GM12891 (cell line): ENCODE measurements around the gene NINL.

Experiments used
- DNase-seq: peaks from one replicate; pipeline ENCODE4 v3.0.0; 2011; ENCODE audit warnings: low spot score; ENCODE audit not compliant: insufficient read length
- FAIRE-seq: peaks from 2 replicates; lab custom pipeline; 2011; peaks lifted over from hg19 to GRCh38; lab: Jason Lieb, UNC
- PAX5 ChIP-seq: IDR thresholded peaks from 2 replicates; pipeline ENCODE4 v1.6.1; 2011; ENCODE audit warnings: low read length, moderate library complexity, mild to moderate bottlenecking; ENCODE audit not compliant: insufficient read depth, severe bottlenecking
- POLR2A ChIP-seq: IDR thresholded peaks from 2 replicates; pipeline ENCODE4 v1.6.1; 2011; ENCODE audit warnings: low read depth, low read length, control low read depth
- POLR2AphosphoS5 ChIP-seq: IDR thresholded peaks from 2 replicates; pipeline ENCODE4 v1.6.1; 2011; ENCODE audit warnings: low read depth, low read length, control low read depth
- POU2F2 ChIP-seq: IDR thresholded peaks from 2 replicates; pipeline ENCODE4 v1.6.1; 2011; ENCODE audit warnings: low read depth, mild to moderate bottlenecking, control low read depth, low read length, moderate library complexity
- SPI1 ChIP-seq: IDR thresholded peaks from 2 replicates; pipeline ENCODE4 v1.6.1; 2011; ENCODE audit warnings: low read depth, low read length, control low read depth
- TAF1 ChIP-seq: IDR thresholded peaks from 2 replicates; pipeline ENCODE4 v1.6.1; 2011; ENCODE audit warnings: low read depth, low read length, control low read depth

Gene NINL

DNA sequence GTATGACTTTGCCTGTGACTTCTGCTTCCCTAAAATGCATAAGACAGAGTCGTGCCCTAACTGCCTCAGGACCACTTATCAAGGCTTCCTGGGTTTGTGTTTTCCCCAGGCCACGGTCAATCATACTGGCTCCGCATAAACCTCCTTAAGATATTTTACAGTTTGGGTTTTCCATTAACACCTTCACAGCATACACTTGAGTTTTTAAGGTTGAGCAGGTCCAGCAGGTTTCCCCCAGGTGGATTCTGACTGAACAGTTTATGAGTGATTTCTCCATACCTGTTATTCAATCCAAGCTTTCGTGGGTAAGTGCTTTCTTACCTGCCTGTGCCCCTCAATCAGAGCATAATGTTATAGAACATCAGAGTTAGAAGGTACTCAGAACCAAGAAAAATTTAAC is 39.3 kb downstream of the NINL start:
- no peak for DNase-seq
- no peak for FAIRE-seq

DNA sequence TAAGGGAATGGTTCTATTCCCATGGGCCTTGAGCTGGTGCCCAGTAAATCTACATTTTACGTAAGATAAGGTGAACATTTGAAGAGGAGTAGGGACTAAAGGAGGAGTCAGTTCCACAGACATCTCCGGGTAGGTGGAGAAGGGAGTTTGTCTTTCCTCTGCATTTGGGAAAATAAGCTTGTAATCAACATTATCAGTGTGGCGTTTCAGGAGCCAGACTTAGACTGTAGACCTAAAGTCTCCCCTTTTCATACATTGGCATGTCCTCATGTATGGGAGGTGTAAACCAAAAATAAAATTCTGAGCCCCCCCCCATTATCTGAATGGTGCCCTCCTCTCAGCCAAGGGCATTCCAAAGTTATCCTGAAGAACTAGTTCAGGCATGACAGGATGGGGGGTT is 40.2 kb downstream of the NINL start:
- DNase-seq (no peak), FAIRE-seq (no peak)
- TF ChIP-seq POLR2AphosphoS5 (no peak), SPI1 (no peak), POU2F2 (no peak), PAX5 (no peak), POLR2A (no peak), TAF1 (no peak)

More for the DNA sequence above, 39.3 kb downstream of the NINL start:
- TF ChIP-seq TAF1 = no peak
- TF ChIP-seq PAX5 = no peak
- TF ChIP-seq POLR2AphosphoS5 = no peak
- TF ChIP-seq SPI1 = no peak
- no peak for TF ChIP-seq POLR2A
- TF ChIP-seq POU2F2 = no peak

DNA sequence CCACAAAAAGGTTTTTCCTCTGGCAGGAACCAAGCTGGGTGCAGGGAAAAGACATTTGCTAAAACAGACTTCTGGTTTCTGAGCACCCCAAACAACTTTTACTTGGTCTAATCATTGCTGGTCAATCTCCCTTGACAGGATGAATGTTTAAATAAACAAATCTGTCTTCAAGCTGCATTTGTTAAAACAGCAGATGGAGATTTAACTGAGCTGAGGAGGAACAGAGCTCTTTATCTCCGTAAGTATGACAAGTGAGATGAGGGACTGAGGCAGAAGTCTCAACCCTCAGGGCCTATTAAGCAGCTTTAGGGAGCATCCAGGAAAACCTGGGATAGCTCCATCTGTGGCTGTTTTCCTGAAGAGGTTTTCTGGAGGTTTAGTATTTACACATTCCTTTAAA is 40.6 kb downstream of the NINL start:
- DNase-seq (no peak), FAIRE-seq (no peak)
- TF ChIP-seq TAF1 = no peak
- TF ChIP-seq POLR2A = no peak
- TF ChIP-seq POU2F2 = no peak
- TF ChIP-seq PAX5 = no peak
- no peak for TF ChIP-seq POLR2AphosphoS5
- TF ChIP-seq SPI1 = no peak

DNA sequence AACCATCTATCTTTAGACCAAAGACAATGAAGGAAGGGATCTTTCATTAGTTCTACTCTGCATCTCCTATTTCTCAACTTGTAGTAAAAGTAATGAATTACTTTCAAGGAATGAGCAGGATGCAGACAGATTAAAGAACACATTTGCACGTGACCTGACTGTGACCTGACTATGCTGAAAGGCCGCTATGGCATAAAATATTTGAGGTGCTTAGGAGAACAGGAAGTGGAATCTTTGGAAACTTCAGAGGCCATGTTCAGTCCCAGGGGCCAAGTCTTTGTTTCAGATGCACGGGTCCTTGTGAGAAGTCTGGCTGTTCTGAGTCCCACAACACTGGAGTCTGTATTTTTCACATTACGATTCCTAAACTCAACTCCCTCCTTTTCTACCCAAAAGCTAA is 41.0 kb downstream of the NINL start:
- FAIRE-seq (no peak), DNase-seq (no peak)
- TF ChIP-seq POLR2AphosphoS5 (no peak), POU2F2 (no peak), TAF1 (no peak), SPI1 (no peak), POLR2A (no peak), PAX5 (no peak)

DNA sequence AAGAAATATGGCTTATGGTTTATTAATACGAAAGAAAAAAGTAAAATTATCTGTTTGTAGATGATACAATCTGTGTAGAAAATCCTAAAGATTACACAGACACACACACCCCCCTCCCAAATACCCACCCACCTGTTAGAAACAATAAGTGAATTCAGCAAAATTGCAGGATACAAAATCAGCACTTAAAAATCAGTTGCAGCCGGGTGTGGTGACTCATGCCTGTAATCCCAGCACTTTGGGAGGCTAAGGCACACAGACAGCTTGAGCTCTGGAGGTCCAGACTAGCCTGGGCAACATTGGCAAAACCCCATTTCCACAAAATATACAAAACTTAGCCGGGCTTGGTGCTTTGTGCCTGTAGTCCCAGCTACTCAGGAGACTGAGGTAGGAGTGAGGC is 42.3 kb downstream of the NINL start:
- no peak for TF ChIP-seq SPI1
- TF ChIP-seq POLR2AphosphoS5 = no peak
- no peak for TF ChIP-seq PAX5
- TF ChIP-seq TAF1 = no peak
- TF ChIP-seq POU2F2 = no peak
- no peak for TF ChIP-seq POLR2A
- no peak for FAIRE-seq
- DNase-seq = no peak

DNA sequence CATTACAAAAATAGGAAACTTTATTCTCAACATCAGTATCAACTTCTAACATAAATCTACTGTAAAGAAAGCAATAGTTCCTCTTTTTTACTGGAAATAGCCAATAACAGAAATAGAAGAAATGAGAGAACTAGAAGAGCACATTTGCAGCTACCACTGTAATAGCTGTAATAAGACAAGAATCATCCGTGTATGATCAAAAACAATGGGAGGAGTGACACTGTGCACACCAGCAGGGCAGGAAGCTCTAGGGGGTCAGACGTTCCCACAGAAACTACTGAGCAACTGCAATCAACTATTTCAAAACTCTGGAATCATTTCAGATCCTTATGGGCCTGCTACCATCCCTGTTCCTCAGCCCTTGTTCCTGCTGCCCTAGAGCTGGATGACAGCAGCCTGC is 43.7 kb downstream of the NINL start:
- no peak for FAIRE-seq
- DNase-seq = no peak
- TF ChIP-seq SPI1 (no peak), TAF1 (no peak), PAX5 (no peak), POU2F2 (no peak), POLR2AphosphoS5 (no peak), POLR2A (no peak)

DNA sequence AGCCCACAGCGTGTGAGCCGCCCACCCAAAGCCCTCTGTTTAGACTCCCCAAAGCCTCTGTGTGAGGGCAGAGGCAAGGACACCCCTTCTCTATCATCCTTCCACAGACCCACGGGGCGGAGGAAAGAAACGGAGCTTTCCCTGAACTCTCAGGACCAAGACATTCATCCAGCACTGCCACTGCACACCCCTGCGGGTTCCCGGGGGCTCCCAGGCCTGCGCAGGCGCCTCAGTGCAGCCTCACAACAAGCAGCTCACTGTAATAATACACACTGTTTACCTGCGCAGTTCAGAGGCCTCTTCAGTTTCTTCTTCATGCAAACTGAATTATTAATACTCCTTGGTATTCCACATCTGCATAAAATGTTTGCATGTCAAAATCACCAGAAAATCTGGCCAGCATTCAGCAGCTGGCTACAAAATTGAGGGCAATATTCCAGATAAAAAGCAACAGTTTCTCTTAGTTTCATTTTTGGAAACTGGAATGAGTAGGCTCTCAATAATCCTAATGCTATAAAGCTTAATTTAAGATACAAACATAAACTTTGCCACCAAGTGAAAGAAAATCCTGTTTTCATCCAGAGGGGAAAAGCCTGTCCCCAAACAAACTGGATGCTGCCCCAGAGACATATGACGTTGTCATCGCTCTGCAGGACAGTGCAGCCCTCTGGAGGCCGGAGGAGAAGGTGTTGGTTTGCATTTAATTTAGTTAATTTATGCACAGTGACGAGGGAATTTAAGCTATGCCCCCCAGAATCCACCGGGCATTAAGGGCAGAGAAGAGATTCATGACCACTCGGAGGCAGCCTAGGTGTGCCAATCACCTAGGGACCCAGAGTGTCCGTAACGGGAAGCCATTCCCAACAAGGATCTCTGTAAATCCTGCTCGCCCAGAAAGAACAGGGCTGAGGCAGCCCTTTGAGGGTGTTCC is 45.3 kb downstream of the NINL start:
- FAIRE-seq = no peak
- DNase-seq = no peak
- no peak for TF ChIP-seq TAF1
- TF ChIP-seq PAX5 = no peak
- no peak for TF ChIP-seq POLR2AphosphoS5
- no peak for TF ChIP-seq SPI1
- TF ChIP-seq POU2F2 = no peak
- no peak for TF ChIP-seq POLR2A

DNA sequence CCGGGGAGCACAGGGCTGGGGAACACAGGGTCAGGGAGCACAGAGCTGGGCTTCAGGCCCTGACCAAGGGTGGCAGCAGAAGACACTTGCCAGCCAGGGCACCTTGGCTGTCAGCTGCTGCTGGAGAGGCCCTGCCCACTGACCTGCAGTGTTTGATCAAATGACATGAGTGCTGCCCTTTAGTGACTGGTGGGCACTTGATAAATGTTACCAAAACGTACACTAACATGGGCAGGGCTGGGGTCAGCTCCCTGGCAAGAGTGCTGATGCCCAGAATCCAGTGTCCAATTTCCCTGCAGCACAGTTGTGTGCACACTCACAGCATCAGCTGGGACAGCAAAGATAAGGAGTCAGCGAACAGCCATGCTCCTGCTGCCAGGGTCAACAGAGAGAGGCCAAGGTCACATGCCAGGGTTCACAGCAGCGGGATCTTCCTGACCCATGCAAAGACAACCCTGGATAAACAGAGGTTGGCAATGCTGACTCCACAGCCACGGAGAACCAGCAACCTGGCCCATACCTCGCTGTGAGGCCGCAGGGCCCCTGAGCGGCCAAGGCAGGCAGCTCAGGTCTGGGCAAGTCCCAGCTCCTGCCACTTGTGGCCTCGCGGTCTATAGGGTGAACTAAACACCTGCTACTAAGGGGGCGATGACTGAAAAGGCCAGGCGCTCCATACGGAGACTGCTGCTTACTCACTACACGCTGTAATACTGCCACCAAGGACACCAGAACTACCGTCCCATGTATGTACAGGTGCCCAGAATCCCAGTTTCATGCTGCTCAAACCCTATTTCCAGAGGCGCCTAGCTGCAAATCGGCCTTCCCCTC is 46.3 kb downstream of the NINL start:
- DNase-seq (no peak), FAIRE-seq (no peak)
- TF ChIP-seq PAX5 (no peak), POU2F2 (no peak)

DNA sequence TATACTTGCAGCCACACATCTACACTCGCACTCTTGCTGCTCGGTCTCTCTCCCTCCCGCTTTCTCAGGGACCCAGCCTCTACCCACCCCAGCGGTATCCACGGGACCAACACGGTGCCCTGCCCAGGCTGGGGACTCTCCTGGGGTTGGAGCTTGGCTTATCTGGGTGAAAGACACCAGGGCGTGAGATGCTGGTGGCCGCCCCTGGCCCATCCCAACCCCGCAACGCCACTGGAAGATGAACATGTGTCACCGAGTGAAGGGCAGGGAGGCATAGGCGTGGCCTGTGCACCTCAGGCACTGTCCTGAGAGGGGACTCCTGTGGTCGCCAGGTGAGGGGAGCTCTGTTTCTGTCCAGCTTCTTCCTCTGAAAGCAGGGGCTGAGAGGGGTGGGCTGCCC is 47.4 kb downstream of the NINL start:
- FAIRE-seq = no peak
- no peak for DNase-seq

More for the DNA sequence above, 47.4 kb downstream of the NINL start:
- no peak for TF ChIP-seq POU2F2
- TF ChIP-seq POLR2AphosphoS5 = no peak
- no peak for TF ChIP-seq SPI1
- no peak for TF ChIP-seq TAF1
- TF ChIP-seq POLR2A = no peak
- TF ChIP-seq PAX5 = no peak
